K562 (cell line): Measurements from ENCODE around the gene FAM120C. TPM values are rescaled to one million over a fixed set of nuclear protein-coding genes. Genes with fewer than 3 reads are reported as not detected.

Experiments used
- CREM ChIP-seq: IDR thresholded peaks from 2 replicates; pipeline ENCODE4 v1.6.1; 2014; ENCODE audit warnings: antibody characterized with exemption, low read depth
- EGR1 ChIP-seq: fragments of 450-650 bp; conservative IDR thresholded peaks from 2 replicates; pipeline ENCODE4 v1.6.1; 2017; ENCODE audit warnings: mild to moderate bottlenecking
- KDM2B ChIP-seq: fragments of 250-450 bp; sonication (Bioruptor Pico); IDR thresholded peaks from 2 replicates; pipeline ENCODE4 v1.8.0; 2021; ENCODE audit warnings: mild to moderate bottlenecking, moderate library complexity
- NR2C2 ChIP-seq, 2 experiments: fragments of 200-800 bp in 1 of 2; sonication (Bioruptor generic) in 1 of 2; sonication (generic) in 1 of 2; formaldehyde crosslinking in 1 of 2; IDR thresholded peaks; 2 replicates each; pipeline versions ENCODE4 v1.6.1 to v1.8.0; 2016 to 2022; ENCODE audit warnings: mild to moderate bottlenecking in 1 of 2, missing compliant biosample characterization in 1 of 2, missing genetic modification characterization in 1 of 2, missing genetic modification reagents in 1 of 2
- PRDM10 ChIP-seq: fragments of 450-650 bp; IDR thresholded peaks from 2 replicates; pipeline ENCODE4 v1.6.1; 2018; ENCODE audit not compliant: partially characterized antibody
- TAF1 ChIP-seq: IDR thresholded peaks from 2 replicates; pipeline ENCODE4 v1.6.1; 2011; ENCODE audit warnings: mild to moderate bottlenecking, low read length, moderate library complexity; ENCODE audit not compliant: insufficient read depth, control insufficient read depth, severe bottlenecking; ENCODE audit errors: extremely low read depth
- TBP ChIP-seq: optimal IDR thresholded peaks from 2 replicates; pipeline ENCODE3; 2011; ENCODE audit warnings: low read depth, low read length, improper control_type of control experiment
- polyA plus RNA-seq, 8 experiments: library from polyadenylated mRNA; depleted of rRNA in 4 of 8; stranded (reverse) in 5 of 8; unstranded in 3 of 8; fragments of >200 nt; fragmentation: Nextera tagmentation in 2 of 8; fragmentation: Illumina TruSeq in 1 of 8; extraction: Ambion mirVana in 2 of 8; extraction: Trizol in 1 of 8; gene quantifications; 2 replicates each; pipeline versions ENCODE4 v1.2.1 to v1.2.3, GENCODE V29; 2011 to 2014; ENCODE audit warnings: inconsistent platforms in 1 of 8, missing spikeins in 1 of 8
- total RNA-seq, 7 experiments: library from RNA; depleted of rRNA in 6 of 7; stranded (reverse); fragments of >200 nt in 6 of 7; fragmentation: Illumina TruSeq in 2 of 7; extraction: Trizol in 2 of 7; gene quantifications; 2 replicates each; pipeline versions ENCODE4 v1.2.1 to v1.2.3, GENCODE V29; 2011 to 2021; ENCODE audit warnings: low replicate concordance in 1 of 7
- TF ChIP-seq, protein P1 (sequence below): fragments of 200-800 bp; sonication (Bioruptor generic); IDR thresholded peaks from 2 replicates; pipeline ENCODE4 v1.6.1; 2017; ENCODE audit warnings: missing genetic modification characterization, missing compliant biosample characterization

The FAM120C gene
- total and polyA plus RNA-seq, 9 of the 15 experiments (the other 6 are each of a cell fraction or from before 2014, with no cell fraction given): 0.21 to 6.7 (median 2.1) TPM

DNA sequence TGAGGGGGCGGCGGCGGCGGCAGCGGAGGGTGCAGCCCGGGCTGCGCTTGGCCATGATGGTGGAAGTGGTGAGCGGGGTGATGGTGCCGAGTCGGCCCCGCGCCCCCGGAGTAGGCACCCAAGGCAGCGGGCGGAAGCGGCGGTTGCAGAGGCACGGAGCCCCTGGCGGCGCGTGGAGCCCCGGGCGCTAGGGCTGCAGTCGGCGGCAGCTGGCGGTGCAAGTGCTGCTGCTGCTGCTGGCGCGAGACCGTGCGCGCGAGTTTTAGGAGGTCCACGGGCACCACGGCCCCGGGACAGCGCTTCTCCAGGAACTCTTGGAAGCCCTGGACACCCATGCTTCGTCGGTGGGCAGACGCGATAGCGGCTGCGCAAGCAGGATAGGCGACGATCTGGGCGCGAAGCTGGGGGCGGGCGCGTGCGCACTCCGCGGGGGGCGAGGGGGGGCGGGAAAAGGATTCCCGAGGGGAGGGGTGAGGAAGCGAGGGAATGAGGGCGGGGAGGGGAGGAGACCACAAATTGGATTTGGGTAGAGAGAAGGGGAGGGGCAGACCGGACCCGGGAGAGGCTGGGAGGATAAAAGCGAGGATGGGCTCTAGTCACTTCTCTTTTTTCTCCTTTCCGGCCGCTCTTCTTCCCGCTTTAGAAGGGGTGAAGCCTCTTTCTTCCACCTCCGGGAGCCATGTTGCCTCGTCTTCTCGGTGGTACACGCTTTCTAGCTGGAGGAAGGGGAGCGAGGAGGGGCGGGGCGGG, at the start of gene FAM120C (continued):
- TF ChIP-seq PRDM10 (peak; percentile 94), TBP (peak; percentile 23), TAF1 (peak; percentile 32), KDM2B (no peak), NR2C2 (CRISPR knock-in tag; IDR thresholded peaks at IDR 0.05) (no peak), NR2C2 (tag; IDR thresholded peaks at IDR 0.05) (peak; percentile 68; the same call in 1 of the 2 replicates), CREM (no peak), EGR1 (peak; percentile 27; the same call in 1 of the 2 replicates)
- TF ChIP-seq, protein P1, sequence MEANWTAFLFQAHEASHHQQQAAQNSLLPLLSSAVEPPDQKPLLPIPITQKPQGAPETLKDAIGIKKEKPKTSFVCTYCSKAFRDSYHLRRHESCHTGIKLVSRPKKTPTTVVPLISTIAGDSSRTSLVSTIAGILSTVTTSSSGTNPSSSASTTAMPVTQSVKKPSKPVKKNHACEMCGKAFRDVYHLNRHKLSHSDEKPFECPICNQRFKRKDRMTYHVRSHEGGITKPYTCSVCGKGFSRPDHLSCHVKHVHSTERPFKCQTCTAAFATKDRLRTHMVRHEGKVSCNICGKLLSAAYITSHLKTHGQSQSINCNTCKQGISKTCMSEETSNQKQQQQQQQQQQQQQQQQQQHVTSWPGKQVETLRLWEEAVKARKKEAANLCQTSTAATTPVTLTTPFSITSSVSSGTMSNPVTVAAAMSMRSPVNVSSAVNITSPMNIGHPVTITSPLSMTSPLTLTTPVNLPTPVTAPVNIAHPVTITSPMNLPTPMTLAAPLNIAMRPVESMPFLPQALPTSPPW (CRISPR knock-in tag): peak; percentile 95
